Coronary artery (tissue), 2 donors: Measurements from ENCODE around the gene HTR5A.

Experiments
- DNase-seq: peaks from one replicate; pipeline ENCODE4 v3.0.0-alpha.2; 2017; ENCODE audit warnings: low spot score
- H3K27ac ChIP-seq, 2 donors: fragments of 200-600 bp; sonication (generic); one replicate each; pipeline ENCODE4 v1.5.1; 2016 to 2019
- H3K4me3 ChIP-seq: fragments of 200-600 bp; sonication (generic); 2 replicates; pipeline ENCODE4 v1.5.1; 2016; ENCODE audit warnings: mild to moderate bottlenecking, moderate library complexity
- TF ChIP-seq, protein P1 (sequence below): fragments of 200-600 bp; sonication (generic); IDR thresholded peaks from one replicate; pipeline ENCODE4 v1.5.1; 2019; ENCODE audit warnings: antibody characterized with exemption

Gene HTR5A

DNA sequence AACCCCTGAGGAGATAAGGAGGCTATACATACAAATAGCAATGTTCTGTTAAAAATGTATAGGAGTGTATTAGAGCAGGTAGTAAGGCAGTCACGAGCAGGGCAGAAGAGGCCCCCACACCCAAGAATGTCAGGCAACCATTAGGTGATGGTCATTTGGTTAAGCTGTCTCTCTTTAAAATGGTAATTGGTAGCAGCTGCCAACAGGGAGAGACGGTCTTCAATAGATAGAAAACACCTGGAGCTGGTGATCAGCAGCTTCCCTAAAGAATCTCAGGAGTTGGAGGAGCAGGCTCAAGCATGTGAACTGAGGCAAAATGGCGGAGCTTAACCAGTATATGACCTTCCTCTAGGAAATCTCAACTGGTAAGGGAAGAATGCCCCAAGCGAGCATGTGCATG is 26.4 kb upstream of the HTR5A start:
- Histone ChIP-seq H3K4me3 (no peak overlapping the region), H3K27ac (no peak overlapping the region)
- no peak for DNase-seq
- TF ChIP-seq, protein P1, sequence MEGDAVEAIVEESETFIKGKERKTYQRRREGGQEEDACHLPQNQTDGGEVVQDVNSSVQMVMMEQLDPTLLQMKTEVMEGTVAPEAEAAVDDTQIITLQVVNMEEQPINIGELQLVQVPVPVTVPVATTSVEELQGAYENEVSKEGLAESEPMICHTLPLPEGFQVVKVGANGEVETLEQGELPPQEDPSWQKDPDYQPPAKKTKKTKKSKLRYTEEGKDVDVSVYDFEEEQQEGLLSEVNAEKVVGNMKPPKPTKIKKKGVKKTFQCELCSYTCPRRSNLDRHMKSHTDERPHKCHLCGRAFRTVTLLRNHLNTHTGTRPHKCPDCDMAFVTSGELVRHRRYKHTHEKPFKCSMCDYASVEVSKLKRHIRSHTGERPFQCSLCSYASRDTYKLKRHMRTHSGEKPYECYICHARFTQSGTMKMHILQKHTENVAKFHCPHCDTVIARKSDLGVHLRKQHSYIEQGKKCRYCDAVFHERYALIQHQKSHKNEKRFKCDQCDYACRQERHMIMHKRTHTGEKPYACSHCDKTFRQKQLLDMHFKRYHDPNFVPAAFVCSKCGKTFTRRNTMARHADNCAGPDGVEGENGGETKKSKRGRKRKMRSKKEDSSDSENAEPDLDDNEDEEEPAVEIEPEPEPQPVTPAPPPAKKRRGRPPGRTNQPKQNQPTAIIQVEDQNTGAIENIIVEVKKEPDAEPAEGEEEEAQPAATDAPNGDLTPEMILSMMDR, result no peak

GRCh38 chr7:155048006-155048405 is 22.1 kb upstream of the HTR5A start:
- Histone ChIP-seq H3K27ac (no peak overlapping the region), H3K4me3 (no peak overlapping the region)
- no peak for DNase-seq
- TF ChIP-seq, protein P1, result no peak

DNA sequence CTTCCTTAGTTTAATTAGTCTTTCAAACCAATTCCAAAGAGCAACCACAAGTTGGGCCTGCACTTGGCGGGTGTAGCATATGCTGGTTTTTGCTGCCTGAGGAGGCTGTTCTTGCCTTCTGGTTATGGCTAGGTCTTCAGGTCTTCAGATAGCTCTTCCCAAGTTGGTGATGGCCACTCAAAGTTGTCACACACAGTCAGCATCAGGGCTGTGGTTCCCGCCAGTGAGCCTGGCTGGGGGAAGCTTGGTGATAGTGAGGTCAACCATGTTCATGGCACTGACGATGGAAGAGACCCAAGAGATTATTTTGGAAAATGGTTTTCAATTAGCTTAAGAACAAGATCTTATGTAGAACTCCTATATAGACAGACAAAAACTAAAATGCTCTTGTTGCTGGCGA is 18.8 kb upstream of the HTR5A start:
- no peak overlapping the region for H3K4me3 ChIP-seq
- DNase-seq, result no peak
- TF ChIP-seq, protein P1, result no peak
- H3K27ac ChIP-seq, result no peak overlapping the region

- H3K27ac ChIP-seq, result no peak overlapping the region
- TF ChIP-seq, protein P1, result no peak
- no peak for DNase-seq
Measured at GRCh38 chr7:155053002-155053401, 17.1 kb upstream of the HTR5A start.

GRCh38 chr7:155054761-155055160 is 15.4 kb upstream of the HTR5A start:
- no peak for DNase-seq
- TF ChIP-seq, protein P1, result no peak
- no peak overlapping the region for H3K27ac ChIP-seq
- no peak overlapping the region for H3K4me3 ChIP-seq

More at GRCh38 chr7:155053002-155053401, 17.1 kb upstream of the HTR5A start:
- no peak overlapping the region for H3K4me3 ChIP-seq

DNA sequence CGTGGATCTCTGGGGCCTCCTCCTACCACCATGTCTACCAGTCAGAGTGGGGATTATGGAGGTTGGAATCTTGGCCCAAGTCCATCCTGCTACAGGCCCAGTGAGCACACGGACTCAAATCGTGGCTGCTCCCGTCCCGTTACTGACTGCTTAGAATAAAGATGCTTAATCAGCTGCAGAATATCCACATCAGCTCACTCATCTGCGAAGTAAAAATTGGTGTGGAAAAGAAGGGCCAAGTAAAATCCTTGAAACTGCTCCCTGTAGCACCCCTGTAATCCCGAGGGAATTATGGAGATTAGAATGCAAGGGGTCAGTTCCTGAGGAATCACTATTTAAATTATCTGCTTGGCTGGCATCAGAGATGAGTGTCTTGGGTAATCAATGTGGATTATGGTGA is 13.0 kb upstream of the HTR5A start:
- TF ChIP-seq, protein P1, result no peak
- H3K27ac ChIP-seq, result no peak overlapping the region
- no peak overlapping the region for H3K4me3 ChIP-seq
- no peak for DNase-seq

DNA sequence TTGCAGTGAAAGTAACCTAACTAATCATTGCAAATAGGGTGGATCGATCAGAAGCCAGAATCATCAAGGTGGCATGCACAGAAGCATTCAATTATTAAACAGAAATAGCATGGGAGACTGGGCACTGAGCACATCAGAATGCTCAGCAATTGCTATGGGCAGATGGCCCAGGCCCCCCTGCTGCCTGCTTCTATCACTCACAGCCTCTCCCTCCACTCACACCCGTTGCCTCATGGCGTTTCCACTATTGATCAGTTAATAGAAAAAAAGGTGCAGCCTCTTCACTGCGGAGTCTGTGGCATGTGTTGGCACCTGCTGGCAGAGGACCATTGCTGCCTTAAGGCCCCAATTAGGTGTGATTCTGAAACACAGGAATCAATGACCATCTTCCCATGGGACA is 11.2 kb upstream of the HTR5A start:
- TF ChIP-seq, protein P1, result no peak
- DNase-seq, result no peak
- H3K27ac ChIP-seq, result no peak overlapping the region
- H3K4me3 ChIP-seq, result no peak overlapping the region
